SJSA1 (cell line): ENCODE data around the gene FIBCD1. TPM values are rescaled to one million over a fixed set of nuclear protein-coding genes. Genes with fewer than 3 reads are reported as not detected.

ENCODE experiments used
- DNase-seq, 2 experiments: peaks; one replicate each; pipeline ENCODE4 v3.0.0-alpha.2; 2015 to 2020; ENCODE audit warnings: low spot score in 2 of 2, low read depth in 1 of 2
- H3K27ac ChIP-seq: fragments of 250-450 bp; sonication (Bioruptor Pico); 2 replicates; pipeline ENCODE4 v1.5.1; 2020; ENCODE audit warnings: mild to moderate bottlenecking, moderate library complexity
- H3K27me3 ChIP-seq: fragments of 250-450 bp; sonication (Bioruptor Pico); replicated peaks from 2 replicates; pipeline ENCODE4 v1.5.1; 2020; ENCODE audit warnings: mild to moderate bottlenecking, moderate library complexity
- H3K36me3 ChIP-seq: fragments of 250-450 bp; sonication (Bioruptor Pico); 2 replicates; pipeline ENCODE4 v1.5.1; 2020; ENCODE audit warnings: mild to moderate bottlenecking
- H3K4me1 ChIP-seq: fragments of 250-450 bp; sonication (Bioruptor Pico); replicated peaks from 2 replicates; pipeline ENCODE4 v1.6.1; 2021; ENCODE audit warnings: mild to moderate bottlenecking
- H3K4me3 ChIP-seq: fragments of 250-450 bp; sonication (Bioruptor Pico); 2 replicates; pipeline ENCODE4 v1.5.1; 2020; ENCODE audit warnings: mild to moderate bottlenecking
- H3K9me3 ChIP-seq: fragments of 250-450 bp; sonication (Bioruptor Pico); replicated peaks from 2 replicates; pipeline ENCODE4 v1.5.1; 2020; ENCODE audit warnings: mild to moderate bottlenecking
- total RNA-seq: library from RNA; depleted of rRNA; stranded (reverse); fragments of >200 nt; shearing (Covaris generic); gene quantifications from 2 replicates; pipeline ENCODE4 v1.2.3, GENCODE V29; 2014

Gene FIBCD1
- total RNA-seq, 1 experiment from 2014 or later: 0.08 TPM

DNA sequence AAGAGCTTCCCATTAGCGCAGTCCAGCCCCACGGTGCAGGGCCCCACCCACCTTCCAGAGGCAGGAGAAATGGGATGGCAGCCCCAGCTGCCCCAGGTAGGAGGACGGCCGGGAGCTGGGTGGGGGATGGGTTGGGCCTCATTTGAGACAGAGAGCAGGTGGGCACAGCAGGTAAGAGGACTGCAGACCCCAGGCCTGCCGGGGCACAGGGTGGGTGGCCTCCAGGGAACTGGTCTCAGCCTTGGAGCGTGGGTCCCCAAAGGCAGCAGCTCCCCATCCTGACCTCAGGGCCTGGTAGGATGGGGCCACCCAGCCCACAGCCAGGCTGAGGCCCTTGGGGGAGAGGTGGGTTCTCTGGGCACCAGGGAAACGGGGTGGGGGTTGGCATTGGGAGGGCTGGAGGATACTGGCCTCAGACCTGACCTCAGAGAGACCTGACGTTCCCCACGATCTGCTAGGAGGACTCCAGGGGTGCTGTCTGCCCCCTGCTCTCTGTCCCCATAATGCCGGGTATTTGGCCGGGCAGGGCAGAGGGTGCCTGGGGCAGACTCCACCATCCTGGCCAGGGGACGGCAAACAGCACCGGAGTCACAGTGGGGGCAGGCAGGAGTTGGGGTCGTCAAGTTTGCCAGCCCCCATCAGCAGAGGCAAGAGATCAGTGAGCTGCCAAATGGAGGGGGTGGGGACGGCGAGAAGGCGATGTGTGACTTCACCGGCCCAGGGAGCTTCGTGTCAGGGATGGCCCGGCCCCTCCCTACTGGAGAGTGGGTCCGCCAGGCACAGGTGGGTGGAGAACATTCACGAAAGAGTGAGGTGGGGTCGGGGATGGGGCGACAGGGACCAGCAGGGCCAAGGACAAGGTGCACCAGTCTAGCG lies 35.6 kb downstream of the FIBCD1 start:
- no peak overlapping the region for H3K4me3 ChIP-seq
- no peak for DNase-seq
- no peaks in the 10 kb centered on the region for H3K36me3 ChIP-seq
- no peaks in the 10 kb centered on the region for H3K4me1 ChIP-seq
- no peak overlapping the region for H3K27ac ChIP-seq
- no peaks in the 10 kb centered on the region for H3K9me3 ChIP-seq
- peaks cover 43% of the 10 kb centered on the region for H3K27me3 ChIP-seq

DNA sequence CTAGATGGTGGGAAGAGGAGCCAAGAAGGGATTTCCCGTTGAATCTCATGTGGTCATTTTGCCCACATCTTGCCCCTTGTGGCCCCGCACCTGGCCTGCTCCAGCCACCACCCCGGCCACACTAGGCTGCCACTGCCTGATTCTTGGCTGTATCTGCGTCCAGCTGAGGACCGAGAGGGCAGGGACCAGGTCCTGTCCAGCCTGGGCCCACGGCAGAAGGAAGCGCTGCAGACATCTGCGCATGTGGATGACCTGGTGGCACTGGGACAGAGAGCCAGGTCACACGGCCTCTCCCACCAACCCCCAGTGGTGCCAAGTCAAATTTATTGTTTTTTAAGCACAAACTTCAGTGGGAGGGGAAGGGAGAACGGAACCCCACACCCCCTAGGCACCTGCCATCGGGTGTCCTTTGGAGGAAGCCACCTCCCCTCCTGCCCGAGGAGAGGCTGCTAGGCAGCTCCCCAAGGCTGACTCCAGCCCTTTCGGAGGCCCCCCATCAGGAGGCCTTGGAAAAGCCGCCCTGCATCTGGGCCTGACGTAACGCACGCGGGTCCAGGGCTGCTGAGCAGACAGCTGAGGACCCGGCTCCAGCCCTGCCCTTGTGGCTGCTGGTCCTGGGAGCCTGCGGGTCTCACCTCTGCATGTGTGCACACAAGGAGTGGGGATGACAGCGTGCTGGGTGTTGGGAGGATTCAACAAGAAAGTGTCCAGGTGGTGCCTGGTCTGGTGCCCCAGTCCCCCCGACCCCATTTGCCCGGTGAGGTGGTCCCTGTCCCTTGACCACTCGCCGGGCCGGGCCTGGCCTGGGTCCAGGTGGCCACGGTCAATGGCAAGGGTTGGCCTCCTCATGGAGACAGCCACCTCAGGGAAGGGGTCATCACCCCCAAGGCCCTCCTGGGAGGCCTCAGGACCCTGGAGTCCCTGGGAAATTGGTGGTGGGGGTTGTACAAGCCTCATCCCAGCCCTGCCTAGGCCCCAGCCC lies 36.6 kb downstream of the FIBCD1 start:
- DNase-seq: no peak
- H3K27ac ChIP-seq: no peak overlapping the region
- H3K36me3 ChIP-seq: no peaks in the 10 kb centered on the region
- H3K9me3 ChIP-seq: no peaks in the 10 kb centered on the region
- H3K4me1 ChIP-seq: no peaks in the 10 kb centered on the region
- no peak overlapping the region for H3K4me3 ChIP-seq
- H3K27me3 ChIP-seq: peaks cover 47% of the 10 kb centered on the region

DNA sequence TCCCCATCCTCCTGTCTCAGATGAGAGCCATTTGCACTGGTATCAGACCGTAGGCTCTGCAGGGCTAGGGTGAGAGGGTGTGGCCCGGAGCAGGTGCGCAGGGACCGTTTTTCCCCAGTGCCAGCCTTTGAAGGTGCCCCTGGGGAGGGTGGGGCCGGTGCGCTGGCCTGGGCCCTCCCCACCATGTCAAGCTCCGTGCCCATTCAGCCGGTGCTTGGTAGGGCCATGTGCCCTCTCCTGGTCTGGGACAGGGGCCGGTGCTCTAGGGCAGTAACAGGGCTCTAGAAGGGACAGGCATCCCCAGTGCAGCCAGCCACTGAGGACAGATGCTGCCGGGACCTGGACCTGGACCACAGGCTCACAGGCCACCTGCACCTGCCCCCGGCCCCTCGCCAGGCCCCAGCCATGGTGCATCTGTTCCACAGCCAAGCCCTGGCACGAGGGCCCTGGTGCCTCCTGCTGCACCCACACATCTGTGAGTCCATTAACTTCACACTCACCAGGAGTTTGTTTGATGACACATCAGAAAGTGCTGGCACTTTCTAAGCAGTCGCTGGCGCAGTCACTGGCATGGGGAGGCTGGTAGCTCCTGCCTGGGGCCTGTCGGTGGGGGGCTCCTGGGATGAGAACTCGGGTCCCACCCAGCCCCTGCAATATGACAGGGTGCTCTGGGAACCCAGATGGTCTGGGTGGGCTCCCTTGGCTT lies 37.4 kb downstream of the FIBCD1 start:
- Histone ChIP-seq H3K27me3 (peaks cover 45% of the 10 kb centered on the region), H3K9me3 (no peaks in the 10 kb centered on the region), H3K4me1 (no peaks in the 10 kb centered on the region), H3K4me3 (no peak overlapping the region), H3K36me3 (no peaks in the 10 kb centered on the region), H3K27ac (no peak overlapping the region)
- DNase-seq: no peak

DNA sequence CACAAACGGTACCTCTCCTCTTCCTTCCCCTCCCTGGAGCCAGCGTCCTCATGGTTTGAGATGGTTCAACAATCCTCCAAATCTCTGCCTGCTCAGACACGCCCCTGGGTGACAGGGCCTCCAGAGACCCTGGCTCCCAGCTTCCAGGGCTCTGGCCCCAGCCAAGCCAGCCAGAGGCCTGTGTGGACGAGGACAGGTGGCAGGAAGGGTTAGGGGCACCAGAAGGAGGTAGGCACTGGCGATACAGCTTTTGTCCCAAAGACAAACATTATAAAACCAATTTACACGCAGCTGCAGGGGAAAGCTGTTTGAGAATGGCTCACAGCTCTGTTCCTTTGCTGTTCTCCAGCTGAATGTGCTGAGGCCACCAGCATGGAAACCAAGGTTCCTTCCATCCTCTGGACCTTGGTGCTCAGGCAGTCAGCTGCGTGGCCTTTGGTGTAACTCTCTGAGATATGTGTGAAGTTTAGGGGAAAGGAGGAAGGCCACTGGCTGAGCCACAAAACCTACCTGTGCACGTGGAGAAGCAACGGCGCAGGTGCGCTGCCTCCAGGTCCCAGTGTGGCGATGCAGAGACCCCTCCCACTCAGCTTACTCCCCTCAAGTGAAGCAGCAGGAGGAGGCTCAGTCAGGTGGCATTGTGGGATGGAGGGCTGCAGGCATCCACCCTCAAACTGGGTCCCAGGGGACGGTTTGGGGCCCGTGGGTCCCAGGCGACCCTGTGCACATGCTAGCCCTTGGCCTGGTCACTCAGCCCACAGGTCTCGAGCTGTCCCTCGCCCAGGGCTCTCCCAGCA lies 38.1 kb downstream of the FIBCD1 start:
- H3K36me3 ChIP-seq: no peaks in the 10 kb centered on the region
- H3K9me3 ChIP-seq: no peaks in the 10 kb centered on the region
- no peak overlapping the region for H3K4me3 ChIP-seq
- peaks cover 45% of the 10 kb centered on the region for H3K27me3 ChIP-seq
- H3K27ac ChIP-seq: no peak overlapping the region
- no peak for DNase-seq
- H3K4me1 ChIP-seq: no peaks in the 10 kb centered on the region

DNA sequence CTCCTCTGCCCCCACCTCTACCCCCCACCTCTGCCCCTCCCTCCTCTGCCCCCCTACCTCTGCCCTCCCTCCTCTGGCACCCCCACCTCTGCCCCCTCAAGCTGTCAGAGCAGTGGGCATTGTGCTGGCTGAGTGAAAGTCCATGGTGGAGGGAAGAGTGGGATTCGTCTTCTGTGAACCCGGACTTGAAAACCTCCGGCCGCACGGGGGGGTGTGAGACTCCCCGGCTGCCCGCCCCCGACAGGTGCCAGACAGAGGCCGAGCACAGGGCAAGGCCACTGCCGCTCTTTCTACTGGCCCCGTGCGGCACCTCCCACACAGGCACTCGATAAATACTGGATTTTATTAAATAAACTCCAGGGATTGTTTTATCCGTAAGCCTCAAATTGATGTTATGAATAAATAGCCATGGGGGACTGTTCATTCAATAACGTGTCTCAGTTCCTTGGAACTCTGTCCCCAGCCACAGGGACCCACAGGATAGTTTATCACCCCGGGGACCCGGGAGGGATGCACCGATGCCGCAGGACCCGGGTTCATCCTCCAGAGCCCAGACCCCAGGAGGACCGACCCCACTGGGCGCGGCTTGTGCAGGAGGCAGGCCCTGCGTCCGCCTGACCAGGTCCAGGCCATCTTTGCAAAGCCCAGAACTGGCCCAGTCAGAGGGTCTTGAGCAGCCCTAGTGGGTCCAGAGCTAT lies 39.8 kb downstream of the FIBCD1 start:
- no peaks in the 10 kb centered on the region for H3K9me3 ChIP-seq
- no peaks in the 10 kb centered on the region for H3K36me3 ChIP-seq
- DNase-seq: no peak
- peaks cover 39% of the 10 kb centered on the region for H3K27me3 ChIP-seq
- no peak overlapping the region for H3K4me3 ChIP-seq
- H3K4me1 ChIP-seq: no peaks in the 10 kb centered on the region
- no peak overlapping the region for H3K27ac ChIP-seq

DNA sequence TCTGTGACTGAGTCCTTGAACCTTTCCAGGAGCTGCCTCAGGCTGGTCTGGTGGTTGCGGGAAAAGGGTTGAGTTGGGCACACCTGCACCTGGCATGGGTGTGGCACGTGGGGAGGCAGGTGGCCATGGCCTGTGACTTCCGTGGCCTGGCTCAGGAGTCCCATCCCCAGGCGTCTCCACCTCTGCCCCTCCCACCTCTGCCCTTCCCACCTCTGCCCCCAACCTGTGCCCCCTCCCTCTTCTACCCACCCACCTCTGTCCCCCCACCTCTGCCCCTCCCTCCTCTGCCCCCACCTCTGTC lies 40.5 kb downstream of the FIBCD1 start:
- Histone ChIP-seq H3K36me3 (0 out of 2 replicates have a peak, but pooled peaks cover 2% of the 10 kb centered on the region), H3K27me3 (peaks cover 39% of the 10 kb centered on the region), H3K4me1 (no peaks in the 10 kb centered on the region), H3K9me3 (no peaks in the 10 kb centered on the region), H3K27ac (no peak overlapping the region), H3K4me3 (no peak overlapping the region)
- DNase-seq: no peak

DNA sequence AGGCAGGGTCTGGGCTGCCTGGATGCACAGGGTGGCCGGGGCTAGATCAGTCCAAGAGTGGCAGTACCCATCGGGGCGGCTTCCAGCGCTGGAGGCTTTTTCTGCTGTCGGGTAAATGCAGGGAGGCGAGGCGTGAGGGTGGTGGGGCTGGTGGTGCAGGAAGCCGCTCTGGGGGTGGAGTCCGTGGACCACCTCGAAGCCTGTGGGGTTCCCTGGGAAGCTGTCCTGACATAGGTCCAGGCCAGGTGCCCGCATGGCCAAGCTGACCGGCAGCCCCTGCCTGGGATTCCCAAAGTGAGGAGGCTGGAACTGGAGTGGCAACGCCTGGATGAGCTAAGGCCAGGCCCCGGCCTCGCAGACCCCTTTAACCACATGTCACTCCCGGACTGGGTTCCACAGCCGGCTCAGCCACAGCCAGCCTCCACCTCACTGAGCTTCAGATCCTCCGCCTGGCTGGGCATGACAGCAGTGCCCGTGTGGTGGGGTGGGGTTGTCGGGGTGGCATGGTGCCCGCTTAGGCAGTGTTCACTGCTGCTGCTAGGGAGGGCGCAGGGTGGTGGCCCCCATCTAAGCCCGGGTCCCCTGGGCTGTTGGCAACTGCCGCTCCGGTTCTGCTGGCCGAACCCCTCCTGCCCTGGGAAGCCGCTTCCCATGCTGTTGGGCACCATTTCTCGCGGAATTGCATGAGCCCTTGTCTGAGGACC lies 41.0 kb downstream of the FIBCD1 start:
- no peaks in the 10 kb centered on the region for H3K9me3 ChIP-seq
- H3K27ac ChIP-seq: no peak overlapping the region
- H3K27me3 ChIP-seq: peaks cover 39% of the 10 kb centered on the region
- 0 out of 2 replicates have a peak, but pooled peaks cover 2% of the 10 kb centered on the region for H3K36me3 ChIP-seq
- H3K4me3 ChIP-seq: no peak overlapping the region
- DNase-seq: no peak
- no peaks in the 10 kb centered on the region for H3K4me1 ChIP-seq

DNA sequence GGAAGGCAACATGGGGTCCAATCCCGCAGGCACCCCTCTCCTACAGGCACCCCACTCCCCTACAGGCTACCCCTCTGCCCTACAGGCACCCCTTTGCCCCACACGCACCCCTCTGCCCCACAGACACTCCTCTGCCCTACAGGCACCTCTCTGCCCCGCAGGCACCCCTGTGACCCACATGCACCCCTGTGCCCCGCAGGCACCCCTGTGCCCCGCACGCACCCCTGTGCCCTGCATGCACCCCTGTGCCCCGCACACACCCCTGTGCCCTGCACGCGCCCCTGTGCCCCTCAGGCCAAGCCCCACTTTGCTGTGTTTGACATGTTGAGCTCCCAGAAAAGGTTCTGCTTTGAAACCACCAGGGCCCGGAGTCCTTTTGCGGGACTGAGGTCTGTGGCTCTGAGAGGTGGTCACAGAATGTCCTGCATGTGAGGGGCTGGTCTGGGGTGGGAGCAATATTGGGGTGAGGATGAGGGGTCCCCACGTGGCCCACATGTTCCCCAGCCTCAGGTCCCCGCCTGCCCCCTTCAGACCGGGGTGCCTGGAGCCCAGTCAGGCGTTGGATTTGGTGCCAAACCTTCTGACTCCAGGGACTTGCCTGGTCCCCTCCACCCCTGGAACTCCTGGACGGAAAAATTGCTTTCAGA lies 41.8 kb downstream of the FIBCD1 start:
- peaks cover 35% of the 10 kb centered on the region for H3K27me3 ChIP-seq
- H3K27ac ChIP-seq: no peak overlapping the region
- no peaks in the 10 kb centered on the region for H3K4me1 ChIP-seq
- no peak overlapping the region for H3K4me3 ChIP-seq
- DNase-seq: no peak
- no peaks in the 10 kb centered on the region for H3K9me3 ChIP-seq
- peaks cover 6% of the 10 kb centered on the region; the same call in 1 of the 2 replicates for H3K36me3 ChIP-seq

DNA sequence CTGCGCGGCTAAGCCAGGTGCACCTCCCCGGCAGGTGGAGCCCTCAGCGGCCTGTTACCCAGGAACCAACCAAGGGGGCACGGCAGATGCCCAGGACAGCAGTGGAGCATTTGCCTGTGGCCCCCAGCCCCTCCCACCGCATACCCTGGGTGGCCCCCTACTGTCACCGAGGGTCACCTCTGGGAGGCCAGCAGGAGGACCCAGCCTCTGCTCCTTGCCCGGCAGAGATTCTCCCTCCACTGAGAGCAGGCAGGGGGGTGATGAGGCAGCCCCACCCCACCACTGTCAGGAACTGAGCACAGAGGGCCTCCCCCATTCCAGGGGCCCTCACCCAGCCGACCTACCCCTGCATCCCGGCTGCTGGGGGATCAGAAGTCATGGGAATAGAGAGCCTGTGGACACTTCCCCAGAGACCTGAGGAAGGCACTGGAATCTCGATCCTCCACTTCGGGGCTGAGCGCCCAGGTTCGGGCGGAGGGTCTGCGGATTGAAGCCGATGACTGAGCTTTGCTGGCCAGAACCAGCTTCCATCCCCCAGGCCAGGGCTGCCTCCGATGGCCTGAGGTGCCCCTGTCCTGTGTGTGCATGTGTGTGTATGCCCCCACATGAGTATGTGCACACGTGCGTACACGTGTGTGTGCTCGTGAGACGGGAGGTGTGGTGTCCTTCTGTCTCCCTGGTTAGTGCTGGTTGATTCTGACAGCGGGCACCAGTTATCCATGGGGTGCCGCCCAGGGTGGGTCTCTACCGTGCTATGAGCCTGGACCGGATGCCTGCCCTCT lies 42.6 kb downstream of the FIBCD1 start, which contains the start of gene QRFP:
Gene QRFP (minus strand): TSS at position 580 of the 782 bp plus-strand sequence. CDS start 2,974 bp downstream, outside the sequence.
- Histone ChIP-seq H3K9me3 (no peaks in the 10 kb centered on the region), H3K4me1 (no peaks in the 10 kb centered on the region), H3K36me3 (peaks cover 6% of the 10 kb centered on the region; the same call in 1 of the 2 replicates), H3K27ac (no peak within 1 kb of the TSS), H3K4me3 (no peak within 1 kb of the TSS), H3K27me3 (peaks cover 30% of the 10 kb centered on the region)
- no peak for DNase-seq

DNA sequence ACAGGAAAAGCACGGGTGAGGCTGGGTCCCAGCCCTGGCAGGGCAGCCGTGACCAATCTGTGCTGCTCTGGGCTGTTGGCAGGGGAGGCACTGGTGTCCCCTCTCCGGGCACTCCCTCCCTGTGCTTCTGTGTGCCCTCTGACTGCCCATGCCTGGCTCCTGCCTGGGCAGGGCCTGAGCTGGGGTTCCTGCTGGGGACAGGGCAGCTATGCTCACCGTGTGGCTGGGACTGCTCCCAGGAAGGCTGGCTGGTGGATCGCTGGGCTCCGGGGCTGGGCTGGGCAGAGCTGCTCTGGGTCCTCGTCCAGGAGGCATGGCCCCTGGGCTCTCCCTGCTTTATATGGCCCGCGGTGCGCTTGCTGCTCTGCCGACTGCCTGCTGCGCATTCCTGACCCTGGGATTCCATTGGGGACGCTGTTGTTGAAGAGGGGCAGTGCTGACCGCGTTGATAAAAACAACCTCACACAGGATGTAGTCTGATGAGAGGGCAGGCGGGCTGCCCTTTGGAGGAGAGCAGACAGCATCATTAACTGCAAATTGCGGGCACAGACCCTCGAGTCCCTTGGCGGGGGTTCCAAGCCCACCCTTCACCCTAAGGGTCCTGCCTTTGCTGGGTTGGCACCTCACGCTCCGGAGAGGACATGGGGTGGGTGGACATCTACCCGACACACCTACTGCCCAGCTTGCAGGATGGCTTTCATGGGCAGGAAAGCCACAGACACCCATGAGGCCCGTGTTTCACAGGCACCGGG lies 43.4 kb downstream of the FIBCD1 start:
- Histone ChIP-seq H3K4me3 (no peak overlapping the region), H3K4me1 (no peaks in the 10 kb centered on the region), H3K9me3 (no peaks in the 10 kb centered on the region), H3K27me3 (peaks cover 27% of the 10 kb centered on the region), H3K27ac (no peak overlapping the region), H3K36me3 (peaks cover 6% of the 10 kb centered on the region; the same call in 1 of the 2 replicates)
- DNase-seq: no peak
